B cell (primary cell): Measurements from ENCODE around the gene RIPOR2. TPM values are rescaled to one million over a fixed set of nuclear protein-coding genes. Genes with fewer than 3 reads are reported as not detected.

Experiments
- ATAC-seq: fragments of 200-7000 bp; cut with Tn5 transposase; one replicate; pipeline ENCODE4 v1.10.0; 2021; ENCODE audit warnings: low read depth, mild to moderate bottlenecking, moderate number of reproducible peaks, moderate library complexity
- CTCF ChIA-PET: fragments of 350-600 bp; sonication (Branson Sonifier 250); formaldehyde crosslinking; loops from one replicate; lab custom pipeline; 2021; ENCODE audit warnings: antibody characterized with exemption, inconsistent platforms; lab: Charles Lee
- POLR2A ChIA-PET: fragments of 350-600 bp; sonication (Branson Sonifier 250); formaldehyde crosslinking; loops from one replicate; lab custom pipeline; 2021; ENCODE audit warnings: antibody characterized with exemption; lab: Charles Lee
- DNase-seq: peaks from one replicate; pipeline ENCODE4 v3.0.0; 2013
- H2AFZ ChIP-seq: 2 replicates; pipeline ENCODE4 v1.6.1; 2012; ENCODE audit warnings: mild to moderate bottlenecking, low read depth, low read length; ENCODE audit not compliant: insufficient read depth, poor library complexity, severe bottlenecking
- H3K27ac ChIP-seq, 2 donors: 1 replicate in 1 of 2; 2 replicates in 1 of 2; pipeline ENCODE4 v1.5.1; 2012 to 2013; ENCODE audit warnings: low read length in 2 of 2, mild to moderate bottlenecking in 2 of 2, moderate library complexity in 1 of 2
- H3K27me3 ChIP-seq, 4 experiments: fragments of 200-600 bp in 1 of 4; sonication (generic) in 1 of 4; replicated peaks in 1 of 4; 1 replicate in 2 of 4; 2 replicates in 2 of 4; pipeline versions ENCODE4 v1.6.1 to v1.7.0; 2013 to 2016; ENCODE audit warnings: low read length in 3 of 4, mild to moderate bottlenecking in 2 of 4, mixed read lengths in 1 of 4, moderate library complexity in 1 of 4; ENCODE audit not compliant: insufficient read depth in 4 of 4, control insufficient read depth in 3 of 4; ENCODE audit errors: control extremely low read depth in 1 of 4
- H3K36me3 ChIP-seq, 2 experiments: replicated peaks in 1 of 2; 1 replicate in 1 of 2; 2 replicates in 1 of 2; pipeline versions ENCODE4 v1.6.1 to v1.7.1; 2013; ENCODE audit warnings: low read length in 1 of 2; ENCODE audit not compliant: insufficient read depth in 2 of 2, control insufficient read depth in 1 of 2; ENCODE audit errors: control extremely low read depth in 1 of 2, extremely low read depth in 1 of 2
- H3K4me1 ChIP-seq, 2 donors: fragments of 200-600 bp in 1 of 2; sonication (generic) in 1 of 2; 1 replicate in 1 of 2; 2 replicates in 1 of 2; pipeline versions ENCODE4 v1.5.1 to v1.6.1; 2013 to 2017; ENCODE audit warnings: low read length in 2 of 2; ENCODE audit not compliant: control insufficient read depth in 2 of 2, insufficient read depth in 2 of 2
- H3K4me2 ChIP-seq: replicated peaks from 2 replicates; pipeline ENCODE3; 2012; ENCODE audit warnings: mild to moderate bottlenecking, low read depth, low read length; ENCODE audit not compliant: poor library complexity, severe bottlenecking
- H3K4me3 ChIP-seq, 5 experiments: fragments of 200-600 bp in 1 of 5; sonication (generic) in 1 of 5; 1 replicate in 3 of 5; 2 replicates in 2 of 5; pipeline versions ENCODE4 v1.5.1 to v1.7.0; 2011 to 2016; ENCODE audit warnings: low read length in 4 of 5, mild to moderate bottlenecking in 4 of 5, low read depth in 2 of 5, control low read depth in 1 of 5, moderate library complexity in 1 of 5; ENCODE audit not compliant: insufficient read depth in 1 of 5; ENCODE audit errors: control extremely low read depth in 1 of 5, extremely low read depth in 1 of 5
- H3K79me2 ChIP-seq: fragments of 200-600 bp; sonication (generic); one replicate; pipeline ENCODE4 v1.6.0; 2016; ENCODE audit warnings: low read length; ENCODE audit not compliant: control insufficient read depth, insufficient read depth
- H3K9ac ChIP-seq: fragments of 200-600 bp; sonication (generic); 2 replicates; pipeline ENCODE4 v1.6.1; 2017; ENCODE audit warnings: mild to moderate bottlenecking, low read length, moderate library complexity
- H3K9me3 ChIP-seq, 3 donors: one replicate each; pipeline versions ENCODE4 v1.6.1 to v1.7.1; 2013; ENCODE audit warnings: low read length in 2 of 3; ENCODE audit not compliant: control insufficient read depth in 2 of 3, insufficient read depth in 1 of 3; ENCODE audit errors: control extremely low read depth in 1 of 3
- H4K20me1 ChIP-seq: 2 replicates; pipeline ENCODE4 v1.6.0; 2012; ENCODE audit warnings: mild to moderate bottlenecking, low read length; ENCODE audit not compliant: insufficient read depth, control insufficient read depth, poor library complexity, severe bottlenecking
- H3K27ac Mint-ChIP-seq: one replicate; pipeline ENCODE4 v1.8.0; 2021; ENCODE audit warnings: mixed read lengths
- H3K27me3 Mint-ChIP-seq: one replicate; pipeline ENCODE4 v1.8.0; 2021; ENCODE audit warnings: mixed read lengths
- H3K4me1 Mint-ChIP-seq: one replicate; pipeline ENCODE4 v1.8.0; 2021; ENCODE audit warnings: mixed read lengths
- H3K4me3 Mint-ChIP-seq: one replicate; pipeline ENCODE4 v1.8.0; 2021; ENCODE audit warnings: mixed read lengths
- H3K9me3 Mint-ChIP-seq: one replicate; pipeline ENCODE4 v1.8.0; 2022; ENCODE audit warnings: mixed read lengths; ENCODE audit not compliant: insufficient read depth
- EZH2 ChIP-seq: IDR thresholded peaks from 2 replicates; pipeline ENCODE4 v1.6.1; 2012; ENCODE audit warnings: borderline replicate concordance, low read depth, mild to moderate bottlenecking, moderate library complexity, low read length; ENCODE audit not compliant: insufficient read depth, poor library complexity, severe bottlenecking
- WGBS: methylation state at CpG from one replicate; pipeline ENCODE4 v1.1.5; 2013; ENCODE audit warnings: missing lambda C conversion rate; ENCODE audit not compliant: insufficient coverage; 5-methylcytosine and 5-hydroxymethylcytosine counted together
- intact Hi-C: fragments of 100-400 bp; cut with micrococcal nuclease; formaldehyde crosslinking; loops from one replicate; pipeline ENCODE4 v1.10.0; 2022
- polyA plus RNA-seq: library from polyadenylated mRNA; depleted of rRNA; stranded (reverse); fragments of >200 nt; gene quantifications from 2 replicates; pipeline ENCODE4 v1.2.3, GENCODE V29; 2012
- total RNA-seq, 2 donors: library from RNA; stranded (reverse); fragments of 120-200 nt in 1 of 2; gene quantifications; 1 replicate in 1 of 2; 2 replicates in 1 of 2; pipeline versions ENCODE4 v1.2.3 to v1.2.4, GENCODE V29; 2013 to 2022
- TF ChIP-seq, protein P1 (sequence below): fragments of 200-600 bp; IDR thresholded peaks from one replicate; pipeline ENCODE4 v1.8.0; 2022; ENCODE audit warnings: antibody characterized with exemption, mild to moderate bottlenecking

Gene RIPOR2
- total and polyA plus RNA-seq, 2 donors (not counting 1 experiment from before 2014, with no cell fraction given) = 300 to 430 TPM

DNA sequence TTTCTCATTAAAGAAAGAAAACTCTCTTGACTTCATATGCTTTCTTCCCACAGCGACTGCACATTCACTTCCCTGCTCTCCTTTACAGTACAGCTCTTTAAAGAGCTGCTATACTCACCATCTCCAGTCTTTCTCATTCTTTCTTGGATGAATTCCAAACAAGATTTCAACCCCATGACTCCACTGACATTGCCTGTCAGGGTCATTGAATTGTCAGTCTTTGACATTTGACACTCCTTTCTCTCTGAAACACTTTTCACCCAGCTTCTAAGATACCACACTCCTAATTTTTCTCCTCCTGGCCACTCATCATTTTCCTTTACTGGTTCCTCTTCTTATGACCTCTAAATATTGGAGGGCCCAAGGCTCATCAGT, 136.2 kb downstream of the RIPOR2 start:
- TF ChIP-seq, protein P1, sequence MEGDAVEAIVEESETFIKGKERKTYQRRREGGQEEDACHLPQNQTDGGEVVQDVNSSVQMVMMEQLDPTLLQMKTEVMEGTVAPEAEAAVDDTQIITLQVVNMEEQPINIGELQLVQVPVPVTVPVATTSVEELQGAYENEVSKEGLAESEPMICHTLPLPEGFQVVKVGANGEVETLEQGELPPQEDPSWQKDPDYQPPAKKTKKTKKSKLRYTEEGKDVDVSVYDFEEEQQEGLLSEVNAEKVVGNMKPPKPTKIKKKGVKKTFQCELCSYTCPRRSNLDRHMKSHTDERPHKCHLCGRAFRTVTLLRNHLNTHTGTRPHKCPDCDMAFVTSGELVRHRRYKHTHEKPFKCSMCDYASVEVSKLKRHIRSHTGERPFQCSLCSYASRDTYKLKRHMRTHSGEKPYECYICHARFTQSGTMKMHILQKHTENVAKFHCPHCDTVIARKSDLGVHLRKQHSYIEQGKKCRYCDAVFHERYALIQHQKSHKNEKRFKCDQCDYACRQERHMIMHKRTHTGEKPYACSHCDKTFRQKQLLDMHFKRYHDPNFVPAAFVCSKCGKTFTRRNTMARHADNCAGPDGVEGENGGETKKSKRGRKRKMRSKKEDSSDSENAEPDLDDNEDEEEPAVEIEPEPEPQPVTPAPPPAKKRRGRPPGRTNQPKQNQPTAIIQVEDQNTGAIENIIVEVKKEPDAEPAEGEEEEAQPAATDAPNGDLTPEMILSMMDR = no peak
- no peak for TF ChIP-seq EZH2
- WGBS = 42% methylated on average over 1 of the region's 1 CpG
- ChIA-PET CTCF (interaction anchor here (1.9 kb wide), 1 partner anchor 218 kb away, joined by 5 read pairs; no protein-coding TSS in a partner anchor), POLR2A (no interaction called here)
- Histone ChIP-seq H3K27ac (peak overlapping the region in 1 of 2 donors; percentile 13), H3K9ac (no peak overlapping the region), H3K4me3 (no peak overlapping the region), H3K4me1 (no peaks in the 10 kb centered on the region), H3K27me3 (no peaks in the 10 kb centered on the region), H3K36me3 (peaks cover 6 to 21% of the 10 kb centered on the region in 2 experiments), H3K9me3 (no peaks in the 10 kb centered on the region), H3K79me2 (no peaks in the 10 kb centered on the region), H4K20me1 (peaks cover 2% of the 10 kb centered on the region), H3K4me2 (no peak overlapping the region), H2AFZ (no peak overlapping the region)
- no peaks in the 10 kb centered on the region for H3K27me3 Mint-ChIP-seq
- intact Hi-C loops = no loop called here
- DNase-seq (no peak), ATAC-seq (no peak)
- H3K4me1 Mint-ChIP-seq = no peaks in the 10 kb centered on the region
- H3K27ac Mint-ChIP-seq = peak overlapping the region; percentile 11
- H3K9me3 Mint-ChIP-seq = no peaks in the 10 kb centered on the region
- H3K4me3 Mint-ChIP-seq = no peak overlapping the region

DNA sequence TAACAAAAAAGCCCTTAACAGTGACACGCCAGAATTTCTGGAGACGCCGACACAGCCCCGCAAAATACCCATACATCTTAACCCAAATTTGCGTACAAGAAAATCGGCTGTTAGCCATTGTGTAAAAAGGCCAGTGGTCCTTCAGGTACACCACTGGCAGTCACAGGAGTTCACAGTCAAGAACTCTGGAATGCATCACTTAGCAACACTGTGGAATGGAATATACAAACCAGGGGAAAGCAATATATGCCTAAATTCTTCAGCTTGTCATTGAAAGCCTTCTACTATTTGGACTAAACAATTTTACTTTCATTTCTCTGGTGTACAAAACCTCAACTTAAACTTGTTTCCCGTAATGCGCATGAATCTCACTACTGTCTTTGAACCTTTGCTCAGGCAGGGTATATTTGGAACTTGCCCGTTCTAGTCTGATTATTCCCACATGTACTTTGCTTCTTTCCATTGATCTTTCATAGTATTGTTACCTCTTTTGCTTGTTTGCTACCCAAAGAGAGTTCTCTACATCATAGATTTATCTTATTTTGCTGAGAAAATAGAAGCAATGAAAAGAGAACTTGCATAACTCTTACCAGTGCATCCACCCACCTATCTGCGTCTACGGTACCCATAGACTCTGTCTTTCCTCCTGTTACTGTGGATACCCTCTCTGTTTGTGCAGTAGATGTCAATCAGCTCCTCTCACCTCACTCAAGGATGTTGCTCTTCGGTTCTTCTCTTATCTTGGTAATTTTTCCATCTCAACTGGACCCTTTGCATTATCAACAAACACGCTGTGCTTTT, 136.8 kb downstream of the RIPOR2 start, which contains the start of gene ARMH2:
Gene ARMH2, minus strand, starts transcription at position 178 of the 801 bp plus-strand sequence. Its CDS starts 60 bp downstream, at position 118.
- Mint-ChIP-seq H3K9me3 (no peaks in the 10 kb centered on the region), H3K27ac (peak within 1 kb of the TSS; percentile 20), H3K4me1 (no peaks in the 10 kb centered on the region), H3K27me3 (no peaks in the 10 kb centered on the region), H3K4me3 (no peak within 1 kb of the TSS)
- ChIA-PET CTCF (interaction anchor here (1.0 to 1.9 kb wide), 2 partner anchors 32 to 219 kb away, joined by 5 to 8 read pairs; no protein-coding TSS in a partner anchor), POLR2A (no interaction called here)
- DNase-seq (no peak), ATAC-seq (no peak)
- Histone ChIP-seq H4K20me1 (no peaks in the 10 kb centered on the region), H3K36me3 (peaks cover 5 to 16% of the 10 kb centered on the region in 2 experiments), H3K4me2 (no peak within 1 kb of the TSS), H3K79me2 (no peaks in the 10 kb centered on the region), H3K4me1 (no peaks in the 10 kb centered on the region), H3K27ac (peak within 1 kb of the TSS in 1 of 2 donors; percentile 13), H3K4me3 (no peak within 1 kb of the TSS), H2AFZ (no peak within 1 kb of the TSS), H3K27me3 (no peaks in the 10 kb centered on the region), H3K9ac (no peak within 1 kb of the TSS), H3K9me3 (no peaks in the 10 kb centered on the region)
- intact Hi-C loops = no loop called here
- WGBS = 100% methylated on average over 12 of the region's 13 CpGs
- TF ChIP-seq, protein P1 = no peak
- TF ChIP-seq EZH2 = no peak
